SH-SY5Y (cell line): ENCODE data around the gene NOP58.

Experiments used
- GATA2 ChIP-seq: IDR thresholded peaks from 2 replicates; pipeline ENCODE4 v1.6.1; 2011; ENCODE audit warnings: mild to moderate bottlenecking, low read depth, low read length
- GATA3 ChIP-seq: IDR thresholded peaks from 2 replicates; pipeline ENCODE4 v1.6.1; 2011; ENCODE audit warnings: low read depth, mild to moderate bottlenecking, low read length, moderate library complexity

DNA sequence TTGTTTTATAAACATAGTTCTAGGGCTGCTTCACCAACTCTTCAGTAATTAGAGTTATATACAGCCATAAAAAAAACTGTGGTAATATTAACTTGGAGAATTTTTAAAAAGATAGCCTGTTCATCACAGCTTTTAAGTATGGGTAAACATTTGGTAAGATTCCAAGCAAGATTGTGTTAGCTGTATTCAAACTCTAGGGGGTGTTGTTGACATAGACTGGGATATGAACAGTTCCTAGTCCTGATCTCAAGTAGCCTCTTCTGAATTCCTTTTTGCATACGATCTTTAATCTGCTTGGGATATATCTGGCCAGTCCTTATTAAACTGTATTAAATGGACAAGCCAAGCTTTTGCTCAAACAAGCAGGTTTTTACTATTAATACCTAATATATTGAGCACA lies 13.4 kb downstream of the NOP58 start:
- TF ChIP-seq GATA2, result no peak
- no peak for TF ChIP-seq GATA3
